ENCODE results near the gene TSPOAP1. TPM values are rescaled to one million over a fixed set of nuclear protein-coding genes. Genes with fewer than 3 reads are reported as not detected.

TSPOAP1 gene
- total and polyA plus RNA-seq, 2 experiments from 2014 or later: 15.4 to 19.0 TPM

DNA sequence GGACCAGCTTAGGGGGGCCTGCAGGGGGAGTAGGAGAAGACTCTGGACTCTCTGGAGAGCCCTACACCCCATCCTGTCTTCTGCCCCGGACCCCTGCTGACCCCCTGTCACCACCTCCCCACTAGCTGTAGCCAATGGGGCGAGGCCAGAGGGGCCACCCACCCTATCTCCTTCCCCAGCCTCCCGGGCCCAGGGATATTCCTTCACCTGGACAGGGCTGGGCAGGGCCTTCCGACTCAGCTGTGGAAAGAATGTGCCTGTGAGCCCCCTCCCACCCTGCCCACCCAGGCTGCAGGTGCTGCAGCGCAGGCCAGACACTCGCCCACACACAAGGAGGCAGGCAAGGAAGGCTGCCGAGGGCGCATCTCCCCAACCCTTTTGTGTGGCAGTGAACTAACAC, 23.0 kb downstream of the TSPOAP1 start:
- Histone ChIP-seq H4K20me1 (ENCODE audit: insufficient read depth, poor library complexity, severe bottlenecking) (no peaks in the 10 kb centered on the region), H3K4me3 (no peak overlapping the region), H3K9me3 (ENCODE audit: low read depth) (no peaks in the 10 kb centered on the region), H3K9me2 (replicated peaks; ENCODE audit: insufficient read depth) (no peaks in the 10 kb centered on the region), H3K27ac (no peak overlapping the region), H3K79me2 (no peaks in the 10 kb centered on the region), H3K4me2 (no peak overlapping the region), H3K4me1 (ENCODE audit: insufficient read depth) (no peaks in the 10 kb centered on the region), H3K36me3 (replicated peaks; ENCODE audit: insufficient read depth, low read depth) (no peaks in the 10 kb centered on the region), H2AFZ (no peak overlapping the region), H3K27me3 (no peaks in the 10 kb centered on the region)
- no peak for DNase-seq (ENCODE audit: low spot score)
- no peak for TF ChIP-seq EZH2phosphoT487 (IDR thresholded peaks at IDR 0.05; ENCODE audit: low read depth, severe bottlenecking, unreplicated experiment)
- TF ChIP-seq EZH2 (IDR thresholded peaks at IDR 0.05; ENCODE audit: borderline replicate concordance): no peak
- TF ChIP-seq, protein P1, sequence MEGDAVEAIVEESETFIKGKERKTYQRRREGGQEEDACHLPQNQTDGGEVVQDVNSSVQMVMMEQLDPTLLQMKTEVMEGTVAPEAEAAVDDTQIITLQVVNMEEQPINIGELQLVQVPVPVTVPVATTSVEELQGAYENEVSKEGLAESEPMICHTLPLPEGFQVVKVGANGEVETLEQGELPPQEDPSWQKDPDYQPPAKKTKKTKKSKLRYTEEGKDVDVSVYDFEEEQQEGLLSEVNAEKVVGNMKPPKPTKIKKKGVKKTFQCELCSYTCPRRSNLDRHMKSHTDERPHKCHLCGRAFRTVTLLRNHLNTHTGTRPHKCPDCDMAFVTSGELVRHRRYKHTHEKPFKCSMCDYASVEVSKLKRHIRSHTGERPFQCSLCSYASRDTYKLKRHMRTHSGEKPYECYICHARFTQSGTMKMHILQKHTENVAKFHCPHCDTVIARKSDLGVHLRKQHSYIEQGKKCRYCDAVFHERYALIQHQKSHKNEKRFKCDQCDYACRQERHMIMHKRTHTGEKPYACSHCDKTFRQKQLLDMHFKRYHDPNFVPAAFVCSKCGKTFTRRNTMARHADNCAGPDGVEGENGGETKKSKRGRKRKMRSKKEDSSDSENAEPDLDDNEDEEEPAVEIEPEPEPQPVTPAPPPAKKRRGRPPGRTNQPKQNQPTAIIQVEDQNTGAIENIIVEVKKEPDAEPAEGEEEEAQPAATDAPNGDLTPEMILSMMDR (IDR thresholded peaks at IDR 0.05; ENCODE audit: poor library complexity): no peak
- 89% methylated on average over 8 of the region's 8 CpGs for WGBS (ENCODE audit: low lambda C conversion rate, missing lambda C conversion rate)

GRCh38 chr17:58304750-58305486, 23.7 kb downstream of the TSPOAP1 start:
- H3K27ac ChIP-seq: no peak overlapping the region
- no peaks in the 10 kb centered on the region for H3K4me1 ChIP-seq (ENCODE audit: insufficient read depth)
- TF ChIP-seq EZH2phosphoT487 (IDR thresholded peaks at IDR 0.05; ENCODE audit: low read depth, severe bottlenecking, unreplicated experiment) (no peak), EZH2 (IDR thresholded peaks at IDR 0.05; ENCODE audit: borderline replicate concordance) (no peak)
- TF ChIP-seq, protein P1 (IDR thresholded peaks at IDR 0.05; ENCODE audit: poor library complexity): no peak
- no peaks in the 10 kb centered on the region for H3K36me3 ChIP-seq (replicated peaks; ENCODE audit: insufficient read depth, low read depth)
- H2AFZ ChIP-seq: no peak overlapping the region
- DNase-seq (ENCODE audit: low spot score): no peak
- WGBS (ENCODE audit: low lambda C conversion rate, missing lambda C conversion rate): 94% methylated on average over 14 of the region's 14 CpGs
- no peaks in the 10 kb centered on the region for H3K9me2 ChIP-seq (replicated peaks; ENCODE audit: insufficient read depth)
- no peak overlapping the region for H3K4me2 ChIP-seq
- no peaks in the 10 kb centered on the region for H4K20me1 ChIP-seq (ENCODE audit: insufficient read depth, poor library complexity, severe bottlenecking)
- H3K4me3 ChIP-seq: no peak overlapping the region
- H3K79me2 ChIP-seq: no peaks in the 10 kb centered on the region
- H3K9me3 ChIP-seq (ENCODE audit: low read depth): no peaks in the 10 kb centered on the region
- no peaks in the 10 kb centered on the region for H3K27me3 ChIP-seq

GRCh38 chr17:58303971-58304749, 24.4 kb downstream of the TSPOAP1 start:
- H3K36me3 ChIP-seq (replicated peaks; ENCODE audit: insufficient read depth, low read depth): no peaks in the 10 kb centered on the region
- no peaks in the 10 kb centered on the region for H4K20me1 ChIP-seq (ENCODE audit: insufficient read depth, poor library complexity, severe bottlenecking)
- no peak overlapping the region for H3K4me3 ChIP-seq
- TF ChIP-seq EZH2phosphoT487 (IDR thresholded peaks at IDR 0.05; ENCODE audit: low read depth, severe bottlenecking, unreplicated experiment) (no peak), EZH2 (IDR thresholded peaks at IDR 0.05; ENCODE audit: borderline replicate concordance) (no peak)
- TF ChIP-seq, protein P1 (IDR thresholded peaks at IDR 0.05; ENCODE audit: poor library complexity): peak; percentile 48
- H3K27me3 ChIP-seq: no peaks in the 10 kb centered on the region
- H3K9me2 ChIP-seq (replicated peaks; ENCODE audit: insufficient read depth): no peaks in the 10 kb centered on the region
- no peaks in the 10 kb centered on the region for H3K9me3 ChIP-seq (ENCODE audit: low read depth)
- H3K79me2 ChIP-seq: no peaks in the 10 kb centered on the region
- H3K4me1 ChIP-seq (ENCODE audit: insufficient read depth): no peaks in the 10 kb centered on the region
- peak; percentile 55 for DNase-seq (ENCODE audit: low spot score)
- WGBS (ENCODE audit: low lambda C conversion rate, missing lambda C conversion rate): 56% methylated on average over 10 of the region's 10 CpGs
- no peak overlapping the region for H3K27ac ChIP-seq
- H3K4me2 ChIP-seq: no peak overlapping the region
- no peak overlapping the region for H2AFZ ChIP-seq

Data from hepatocyte (in vitro differentiated cells).